ENCODE measurements around the gene ENTPD5.
A peak's percentile ranks its signal among the peaks of the same experiment; 100 is the strongest.
"Not testable (repeated sequence)": the region's sequence is repeated elsewhere in the genome, so short reads cannot be mapped to it uniquely, and the experiment has no call there.

The ENTPD5 gene

GRCh38 chr14:73936548-73936947 is 82.5 kb downstream of the ENTPD5 start:
- H3K4me3 ChIP-seq (ENCODE audit: control insufficient read depth, low read depth, low read length): no peak overlapping the region
- no peak for TF ChIP-seq CTCF (conservative IDR thresholded peaks at IDR 0.05; ENCODE audit: control insufficient read depth, insufficient read depth, low read depth, low read length)
- DNase-seq (ENCODE audit: low read depth): no peak

- peak; percentile 29 for TF ChIP-seq CTCF (conservative IDR thresholded peaks at IDR 0.05; ENCODE audit: control insufficient read depth, insufficient read depth, low read depth, low read length)
- no peak overlapping the region for H3K4me3 ChIP-seq (ENCODE audit: control insufficient read depth, low read depth, low read length)
- DNase-seq (ENCODE audit: low read depth): peak; percentile 18
These were observed 83.4 kb downstream of the ENTPD5 start for GRCh38 chr14:73935666-73936065.

- TF ChIP-seq CTCF (conservative IDR thresholded peaks at IDR 0.05; ENCODE audit: control insufficient read depth, insufficient read depth, low read depth, low read length): no peak
- no peak overlapping the region for H3K4me3 ChIP-seq (ENCODE audit: control insufficient read depth, low read depth, low read length)
- DNase-seq (ENCODE audit: low read depth): no peak
These were observed 94.8 kb downstream of the ENTPD5 start for GRCh38 chr14:73924337-73924736.

- DNase-seq (ENCODE audit: low read depth); H3K4me3 ChIP-seq (ENCODE audit: control insufficient read depth, low read depth, low read length): not testable (repeated sequence)
These were observed 99.6 kb downstream of the ENTPD5 start for GRCh38 chr14:73919457-73919856.

GRCh38 chr14:73916324-73916723 is 102.8 kb downstream of the ENTPD5 start:
- no peak for TF ChIP-seq CTCF (conservative IDR thresholded peaks at IDR 0.05; ENCODE audit: control insufficient read depth, insufficient read depth, low read depth, low read length)
- H3K4me3 ChIP-seq (ENCODE audit: control insufficient read depth, low read depth, low read length): no peak overlapping the region
- DNase-seq (ENCODE audit: low read depth): no peak

- H3K4me3 ChIP-seq (ENCODE audit: control insufficient read depth, low read depth, low read length): no peak overlapping the region
- TF ChIP-seq CTCF (conservative IDR thresholded peaks at IDR 0.05; ENCODE audit: control insufficient read depth, insufficient read depth, low read depth, low read length): no peak
- no peak for DNase-seq (ENCODE audit: low read depth)
These were observed 105.8 kb downstream of the ENTPD5 start for GRCh38 chr14:73913256-73913655.

GRCh38 chr14:73909681-73910080 is 109.4 kb downstream of the ENTPD5 start:
- peak; percentile 36 for DNase-seq (ENCODE audit: low read depth)
- no peak overlapping the region for H3K4me3 ChIP-seq (ENCODE audit: control insufficient read depth, low read depth, low read length)
- no peak for TF ChIP-seq CTCF (conservative IDR thresholded peaks at IDR 0.05; ENCODE audit: control insufficient read depth, insufficient read depth, low read depth, low read length)
